B cell (primary cell): ENCODE data around the gene BPIFB1. TPM values are rescaled to one million over a fixed set of nuclear protein-coding genes. Genes with fewer than 3 reads are reported as not detected.

Source experiments
- ATAC-seq: fragments of 200-7000 bp; cut with Tn5 transposase; one replicate; pipeline ENCODE4 v1.10.0; 2021; ENCODE audit warnings: low read depth, mild to moderate bottlenecking, moderate number of reproducible peaks, moderate library complexity
- CTCF ChIA-PET: fragments of 350-600 bp; sonication (Branson Sonifier 250); formaldehyde crosslinking; loops from one replicate; lab custom pipeline; 2021; ENCODE audit warnings: antibody characterized with exemption, inconsistent platforms; lab: Charles Lee
- POLR2A ChIA-PET: fragments of 350-600 bp; sonication (Branson Sonifier 250); formaldehyde crosslinking; loops from one replicate; lab custom pipeline; 2021; ENCODE audit warnings: antibody characterized with exemption; lab: Charles Lee
- DNase-seq: peaks from one replicate; pipeline ENCODE4 v3.0.0; 2013
- H2AFZ ChIP-seq: 2 replicates; pipeline ENCODE4 v1.6.1; 2012; ENCODE audit warnings: mild to moderate bottlenecking, low read depth, low read length; ENCODE audit not compliant: insufficient read depth, poor library complexity, severe bottlenecking
- H3K27ac ChIP-seq, 2 donors: 1 replicate in 1 of 2; 2 replicates in 1 of 2; pipeline ENCODE4 v1.5.1; 2012 to 2013; ENCODE audit warnings: low read length in 2 of 2, mild to moderate bottlenecking in 2 of 2, moderate library complexity in 1 of 2
- H3K27me3 ChIP-seq, 4 experiments: fragments of 200-600 bp in 1 of 4; sonication (generic) in 1 of 4; replicated peaks in 1 of 4; 1 replicate in 2 of 4; 2 replicates in 2 of 4; pipeline versions ENCODE4 v1.6.1 to v1.7.0; 2013 to 2016; ENCODE audit warnings: low read length in 3 of 4, mild to moderate bottlenecking in 2 of 4, mixed read lengths in 1 of 4, moderate library complexity in 1 of 4; ENCODE audit not compliant: insufficient read depth in 4 of 4, control insufficient read depth in 3 of 4; ENCODE audit errors: control extremely low read depth in 1 of 4
- H3K36me3 ChIP-seq, 2 experiments: replicated peaks in 1 of 2; 1 replicate in 1 of 2; 2 replicates in 1 of 2; pipeline versions ENCODE4 v1.6.1 to v1.7.1; 2013; ENCODE audit warnings: low read length in 1 of 2; ENCODE audit not compliant: insufficient read depth in 2 of 2, control insufficient read depth in 1 of 2; ENCODE audit errors: control extremely low read depth in 1 of 2, extremely low read depth in 1 of 2
- H3K4me1 ChIP-seq, 2 donors: fragments of 200-600 bp in 1 of 2; sonication (generic) in 1 of 2; 1 replicate in 1 of 2; 2 replicates in 1 of 2; pipeline versions ENCODE4 v1.5.1 to v1.6.1; 2013 to 2017; ENCODE audit warnings: low read length in 2 of 2; ENCODE audit not compliant: control insufficient read depth in 2 of 2, insufficient read depth in 2 of 2
- H3K4me2 ChIP-seq: replicated peaks from 2 replicates; pipeline ENCODE3; 2012; ENCODE audit warnings: mild to moderate bottlenecking, low read depth, low read length; ENCODE audit not compliant: poor library complexity, severe bottlenecking
- H3K4me3 ChIP-seq, 5 experiments: fragments of 200-600 bp in 1 of 5; sonication (generic) in 1 of 5; 1 replicate in 3 of 5; 2 replicates in 2 of 5; pipeline versions ENCODE4 v1.5.1 to v1.7.0; 2011 to 2016; ENCODE audit warnings: low read length in 4 of 5, mild to moderate bottlenecking in 4 of 5, low read depth in 2 of 5, control low read depth in 1 of 5, moderate library complexity in 1 of 5; ENCODE audit not compliant: insufficient read depth in 1 of 5; ENCODE audit errors: control extremely low read depth in 1 of 5, extremely low read depth in 1 of 5
- H3K79me2 ChIP-seq: fragments of 200-600 bp; sonication (generic); one replicate; pipeline ENCODE4 v1.6.0; 2016; ENCODE audit warnings: low read length; ENCODE audit not compliant: control insufficient read depth, insufficient read depth
- H3K9ac ChIP-seq: fragments of 200-600 bp; sonication (generic); 2 replicates; pipeline ENCODE4 v1.6.1; 2017; ENCODE audit warnings: mild to moderate bottlenecking, low read length, moderate library complexity
- H3K9me3 ChIP-seq, 3 donors: one replicate each; pipeline versions ENCODE4 v1.6.1 to v1.7.1; 2013; ENCODE audit warnings: low read length in 2 of 3; ENCODE audit not compliant: control insufficient read depth in 2 of 3, insufficient read depth in 1 of 3; ENCODE audit errors: control extremely low read depth in 1 of 3
- H4K20me1 ChIP-seq: 2 replicates; pipeline ENCODE4 v1.6.0; 2012; ENCODE audit warnings: mild to moderate bottlenecking, low read length; ENCODE audit not compliant: insufficient read depth, control insufficient read depth, poor library complexity, severe bottlenecking
- H3K27ac Mint-ChIP-seq: one replicate; pipeline ENCODE4 v1.8.0; 2021; ENCODE audit warnings: mixed read lengths
- H3K27me3 Mint-ChIP-seq: one replicate; pipeline ENCODE4 v1.8.0; 2021; ENCODE audit warnings: mixed read lengths
- H3K4me1 Mint-ChIP-seq: one replicate; pipeline ENCODE4 v1.8.0; 2021; ENCODE audit warnings: mixed read lengths
- H3K4me3 Mint-ChIP-seq: one replicate; pipeline ENCODE4 v1.8.0; 2021; ENCODE audit warnings: mixed read lengths
- H3K9me3 Mint-ChIP-seq: one replicate; pipeline ENCODE4 v1.8.0; 2022; ENCODE audit warnings: mixed read lengths; ENCODE audit not compliant: insufficient read depth
- EZH2 ChIP-seq: IDR thresholded peaks from 2 replicates; pipeline ENCODE4 v1.6.1; 2012; ENCODE audit warnings: borderline replicate concordance, low read depth, mild to moderate bottlenecking, moderate library complexity, low read length; ENCODE audit not compliant: insufficient read depth, poor library complexity, severe bottlenecking
- WGBS: methylation state at CpG from one replicate; pipeline ENCODE4 v1.1.5; 2013; ENCODE audit warnings: missing lambda C conversion rate; ENCODE audit not compliant: insufficient coverage; 5-methylcytosine and 5-hydroxymethylcytosine counted together
- intact Hi-C: fragments of 100-400 bp; cut with micrococcal nuclease; formaldehyde crosslinking; loops from one replicate; pipeline ENCODE4 v1.10.0; 2022
- polyA plus RNA-seq: library from polyadenylated mRNA; depleted of rRNA; stranded (reverse); fragments of >200 nt; gene quantifications from 2 replicates; pipeline ENCODE4 v1.2.3, GENCODE V29; 2012
- total RNA-seq, 2 donors: library from RNA; stranded (reverse); fragments of 120-200 nt in 1 of 2; gene quantifications; 1 replicate in 1 of 2; 2 replicates in 1 of 2; pipeline versions ENCODE4 v1.2.3 to v1.2.4, GENCODE V29; 2013 to 2022
- TF ChIP-seq, protein P1 (sequence below): fragments of 200-600 bp; IDR thresholded peaks from one replicate; pipeline ENCODE4 v1.8.0; 2022; ENCODE audit warnings: antibody characterized with exemption, mild to moderate bottlenecking

Gene BPIFB1
- total and polyA plus RNA-seq, 2 donors (not counting 1 experiment from before 2014, with no cell fraction given) = not detected

GRCh38 chr20:33282196-33282934 is 649 bp upstream of the BPIFB1 start:
- Mint-ChIP-seq H3K9me3 (no peaks in the 10 kb centered on the region), H3K4me3 (no peak overlapping the region), H3K27ac (no peak overlapping the region), H3K27me3 (peaks cover 39% of the 10 kb centered on the region), H3K4me1 (no peaks in the 10 kb centered on the region)
- TF ChIP-seq, protein P1, sequence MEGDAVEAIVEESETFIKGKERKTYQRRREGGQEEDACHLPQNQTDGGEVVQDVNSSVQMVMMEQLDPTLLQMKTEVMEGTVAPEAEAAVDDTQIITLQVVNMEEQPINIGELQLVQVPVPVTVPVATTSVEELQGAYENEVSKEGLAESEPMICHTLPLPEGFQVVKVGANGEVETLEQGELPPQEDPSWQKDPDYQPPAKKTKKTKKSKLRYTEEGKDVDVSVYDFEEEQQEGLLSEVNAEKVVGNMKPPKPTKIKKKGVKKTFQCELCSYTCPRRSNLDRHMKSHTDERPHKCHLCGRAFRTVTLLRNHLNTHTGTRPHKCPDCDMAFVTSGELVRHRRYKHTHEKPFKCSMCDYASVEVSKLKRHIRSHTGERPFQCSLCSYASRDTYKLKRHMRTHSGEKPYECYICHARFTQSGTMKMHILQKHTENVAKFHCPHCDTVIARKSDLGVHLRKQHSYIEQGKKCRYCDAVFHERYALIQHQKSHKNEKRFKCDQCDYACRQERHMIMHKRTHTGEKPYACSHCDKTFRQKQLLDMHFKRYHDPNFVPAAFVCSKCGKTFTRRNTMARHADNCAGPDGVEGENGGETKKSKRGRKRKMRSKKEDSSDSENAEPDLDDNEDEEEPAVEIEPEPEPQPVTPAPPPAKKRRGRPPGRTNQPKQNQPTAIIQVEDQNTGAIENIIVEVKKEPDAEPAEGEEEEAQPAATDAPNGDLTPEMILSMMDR = no peak
- TF ChIP-seq EZH2 = no peak
- no peak overlapping the region for H3K4me3 ChIP-seq
- DNase-seq (no peak), ATAC-seq (no peak)
- H3K4me1 ChIP-seq = no peaks in the 10 kb centered on the region
- no peaks in the 10 kb centered on the region for H4K20me1 ChIP-seq
- intact Hi-C loops = no loop called here
- no peak overlapping the region for H3K27ac ChIP-seq
- H3K36me3 ChIP-seq = no peaks in the 10 kb centered on the region
- H3K79me2 ChIP-seq = no peaks in the 10 kb centered on the region
- 81% methylated on average over 7 of the region's 8 CpGs for WGBS
- H2AFZ ChIP-seq = no peak overlapping the region
- H3K27me3 ChIP-seq = peaks cover 0 to 4% (median 0%) of the 10 kb centered on the region in 4 experiments
- H3K9ac ChIP-seq = no peak overlapping the region
- ChIA-PET POLR2A (no interaction called here), CTCF (interaction anchor here (1.1 kb wide), 1 partner anchor 12 kb away, joined by 3 read pairs; no protein-coding TSS in a partner anchor)
- no peak overlapping the region for H3K4me2 ChIP-seq
- peaks cover 0 to under 1% (median 0%) of the 10 kb centered on the region in 3 donors for H3K9me3 ChIP-seq

DNA sequence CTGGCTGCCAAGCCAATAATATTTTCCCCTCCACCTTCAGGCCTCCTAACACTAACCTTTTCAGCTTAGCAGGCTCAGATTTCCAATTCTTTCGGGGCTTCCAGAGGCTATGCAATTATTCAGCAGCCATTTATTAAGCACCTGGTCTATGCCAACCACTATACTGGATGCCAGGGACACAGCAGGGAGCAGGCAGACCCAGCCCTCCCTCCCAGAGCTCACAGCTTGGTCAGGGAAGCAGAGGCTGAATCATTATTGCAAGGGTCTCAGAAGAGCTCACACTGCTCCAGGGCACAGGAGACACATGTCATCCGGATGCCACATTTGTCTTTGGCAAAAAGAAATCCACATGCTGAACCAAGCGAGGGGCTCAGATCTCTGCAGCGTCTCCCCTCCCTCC is 1.3 kb downstream of the BPIFB1 start:
- Histone ChIP-seq H3K4me2 (no peak overlapping the region), H3K79me2 (no peaks in the 10 kb centered on the region), H3K9ac (no peak overlapping the region), H3K4me1 (no peaks in the 10 kb centered on the region), H3K4me3 (no peak overlapping the region), H4K20me1 (no peaks in the 10 kb centered on the region), H2AFZ (no peak overlapping the region), H3K9me3 (peaks cover 0 to 8% (median 0%) of the 10 kb centered on the region in 3 donors), H3K36me3 (no peaks in the 10 kb centered on the region), H3K27me3 (peaks cover 0 to 4% (median 0%) of the 10 kb centered on the region in 4 experiments), H3K27ac (no peak overlapping the region)
- no peak for ATAC-seq
- H3K27ac Mint-ChIP-seq = no peak overlapping the region
- POLR2A ChIA-PET = no interaction called here
- H3K4me1 Mint-ChIP-seq = no peaks in the 10 kb centered on the region
- TF ChIP-seq EZH2 = no peak
- TF ChIP-seq, protein P1 = no peak
- CTCF ChIA-PET = interaction anchor here (1.1 to 1.3 kb wide), 2 partner anchors 8 to 10 kb away, joined by 3 read pairs; no protein-coding TSS in a partner anchor
- intact Hi-C loops = no loop called here
- no peak for DNase-seq
- no peaks in the 10 kb centered on the region for H3K9me3 Mint-ChIP-seq
- no peak overlapping the region for H3K4me3 Mint-ChIP-seq
- WGBS = 97% methylated on average over 4 of the region's 4 CpGs
- peaks cover 27% of the 10 kb centered on the region for H3K27me3 Mint-ChIP-seq
